HG03354 (cell line): ENCODE results near the gene PTPN14.

Experiments
- ATAC-seq: cut with Tn5 transposase; IDR thresholded peaks from one replicate; pipeline ENCODE4 v1.9.1; 2021; ENCODE audit warnings: mild to moderate bottlenecking; ENCODE audit not compliant: unreplicated experiment, poor library complexity, severe bottlenecking

The PTPN14 gene

DNA sequence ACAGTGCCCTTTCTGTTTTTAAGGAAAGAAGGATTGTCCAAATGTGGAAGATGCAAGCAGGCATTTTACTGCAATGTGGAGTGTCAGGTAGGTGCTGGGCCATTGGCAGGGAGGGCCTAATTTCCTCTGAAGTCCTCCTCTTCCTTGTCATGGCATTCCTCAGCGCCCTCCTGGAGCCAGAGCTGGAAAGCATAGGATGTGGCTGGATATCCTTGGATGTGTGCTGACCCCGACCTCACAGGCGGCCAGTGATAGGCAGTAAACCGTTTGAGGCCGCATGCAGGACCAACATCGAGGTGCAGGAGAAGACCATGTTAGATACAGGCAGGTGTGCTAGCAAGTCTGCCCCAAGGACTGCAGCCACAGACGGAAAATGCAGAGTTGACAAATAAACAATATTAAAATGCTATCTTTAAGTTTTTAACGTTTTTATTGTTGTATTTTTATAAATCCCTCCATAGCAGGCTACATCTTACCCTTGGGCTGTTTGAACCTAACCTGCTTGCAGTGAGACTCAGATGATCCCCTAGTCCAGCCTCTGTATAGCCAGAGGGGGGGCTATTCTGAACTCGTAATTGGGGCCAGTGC, 246.1 kb downstream of the PTPN14 start:
- no peak for ATAC-seq

DNA sequence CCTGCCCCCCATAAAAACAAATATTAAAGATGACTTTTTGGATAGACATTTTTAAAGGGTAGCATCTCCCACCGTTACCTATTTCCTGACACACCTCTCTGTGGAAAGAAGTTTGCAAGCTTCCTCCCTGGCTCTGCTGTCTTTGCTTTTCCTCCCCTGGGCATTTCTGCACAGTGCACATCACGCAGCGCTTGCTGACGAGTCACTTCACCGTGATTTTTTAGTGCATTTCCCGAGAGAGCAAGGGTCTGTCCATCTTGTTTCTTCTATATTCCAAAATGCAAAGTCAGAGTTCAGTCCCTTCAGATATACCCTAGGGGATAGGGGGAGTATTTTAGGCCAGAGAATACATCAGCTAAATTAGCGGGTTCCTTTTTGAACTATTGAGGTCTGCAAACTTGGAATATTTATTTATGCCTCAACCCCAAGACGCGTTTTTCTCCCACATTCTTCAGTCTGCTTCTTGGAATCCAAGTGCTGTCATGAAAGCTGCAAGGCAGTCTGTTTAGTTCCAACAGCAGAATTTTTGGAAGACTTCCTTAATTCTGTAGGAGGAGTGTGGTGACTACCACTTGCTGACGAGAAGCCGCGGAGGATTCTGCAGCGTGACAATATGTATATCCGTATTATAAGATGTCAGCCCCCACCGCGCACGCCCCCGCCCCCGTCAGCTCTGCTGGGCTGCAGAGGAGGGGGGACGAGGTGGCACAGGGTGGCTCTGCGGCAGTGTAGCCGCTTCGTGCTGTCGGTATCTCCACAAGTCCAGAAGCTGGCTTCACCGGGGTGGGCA, 248.1 kb downstream of the PTPN14 start:
- no peak for ATAC-seq

DNA sequence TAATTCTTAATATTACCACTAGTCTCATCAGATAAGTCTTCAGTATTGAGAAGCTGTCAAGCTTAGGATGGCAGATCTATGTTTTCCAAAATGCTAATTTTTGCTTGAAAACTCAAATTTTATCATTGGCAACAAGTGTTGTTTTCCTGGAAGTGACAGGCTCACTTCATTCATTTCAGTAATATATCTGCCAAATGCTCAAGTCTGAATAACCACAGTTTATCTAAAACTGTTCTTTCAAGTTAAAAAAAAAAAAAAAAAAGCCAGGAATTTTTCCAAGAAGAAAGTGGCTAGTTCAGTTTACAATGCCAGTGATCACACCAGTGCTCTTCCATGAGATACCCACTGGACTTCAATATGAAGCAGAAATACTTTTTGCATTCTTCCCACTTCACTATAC, 249.9 kb downstream of the PTPN14 start:
- ATAC-seq, result no peak

DNA sequence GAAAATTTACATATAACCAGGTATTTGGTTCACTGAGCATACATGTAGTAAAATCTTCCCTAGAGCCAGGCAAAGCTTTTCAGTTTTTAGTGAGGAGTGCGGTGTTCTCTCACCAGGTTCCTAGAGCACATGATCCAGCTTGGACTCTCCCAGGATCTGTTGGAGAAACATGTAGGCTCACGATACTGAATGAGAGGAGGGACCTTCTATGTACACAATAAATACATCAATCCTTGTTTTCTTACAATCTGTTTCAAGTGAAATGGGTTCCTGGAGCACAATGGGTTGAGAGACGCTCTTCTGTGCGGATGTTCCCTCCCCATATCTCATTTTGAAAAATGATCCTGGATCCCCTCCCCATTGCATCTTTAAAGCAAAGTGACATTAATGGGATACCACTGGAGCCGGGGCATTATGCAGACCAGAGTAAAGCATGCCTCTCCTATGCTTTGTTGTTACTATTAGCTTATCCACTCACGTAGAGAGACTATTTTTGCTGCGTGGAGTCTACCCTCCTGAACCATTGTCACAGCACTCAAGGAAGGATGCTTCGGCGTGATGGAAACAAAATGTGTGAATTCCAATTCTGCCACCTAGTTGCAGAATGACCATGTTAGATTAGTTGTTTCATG, 251.1 kb downstream of the PTPN14 start:
- ATAC-seq, result no peak
